Colonic mucosa (tissue), 4 donors: ENCODE results near the gene NLRC3. TPM values are rescaled to one million over a fixed set of nuclear protein-coding genes. Genes with fewer than 3 reads are reported as not detected.

Experiments
- DNase-seq: peaks from one replicate; pipeline ENCODE4 v3.0.0-alpha.2; 2020
- H3K27ac ChIP-seq: fragments of 200-600 bp; one replicate; pipeline ENCODE4 v1.8.0; 2021
- H3K27me3 ChIP-seq: fragments of 200-600 bp; one replicate; pipeline ENCODE4 v1.8.0; 2021
- H3K36me3 ChIP-seq: fragments of 200-600 bp; one replicate; pipeline ENCODE4 v1.8.0; 2021
- H3K4me1 ChIP-seq: fragments of 200-600 bp; one replicate; pipeline ENCODE4 v1.8.0; 2021; ENCODE audit warnings: mild to moderate bottlenecking
- H3K4me3 ChIP-seq: fragments of 200-600 bp; one replicate; pipeline ENCODE4 v1.8.0; 2021
- H3K9ac ChIP-seq, 2 donors: one replicate each; pipeline ENCODE4 v1.7.0; 2013; ENCODE audit warnings: control low read depth in 2 of 2, low read depth in 2 of 2, low read length in 2 of 2
- H3K9me3 ChIP-seq: fragments of 200-600 bp; one replicate; pipeline ENCODE4 v1.8.0; 2021
- CTCF ChIP-seq: fragments of 200-600 bp; IDR thresholded peaks from one replicate; pipeline ENCODE4 v1.8.0; 2022; ENCODE audit warnings: antibody characterized with exemption, mild to moderate bottlenecking
- intact Hi-C: fragments of 100-400 bp; cut with DNase I; formaldehyde crosslinking; loops from one replicate; pipeline ENCODE4 v1.14.1; 2022
- total RNA-seq, 2 donors: library from RNA; stranded (reverse); fragmentation: NEBNext Ultra II Directional in 1 of 2; extraction: Animal tissue kit (Norgen Biotek cat#: 25700) in 1 of 2; gene quantifications; one replicate each; pipeline ENCODE4 v1.2.1, GENCODE V29; 2021
- donor health status: healthy.
- donor health status: DM: no; HTN: no; CAD: no.
- donor health status: DM: no; HTN: no; CAD: no.

NLRC3 gene
- total RNA-seq, 2 donors from 2014 or later, result 0.93 to 2.0 TPM

- TF ChIP-seq CTCF, result no peak
- no peaks in the 10 kb centered on the region for H3K4me1 ChIP-seq
- H3K27ac ChIP-seq, result no peak overlapping the region
- intact Hi-C loops, result no loop called here
- no peaks in the 10 kb centered on the region for H3K9me3 ChIP-seq
- no peak overlapping the region for H3K9ac ChIP-seq
- H3K27me3 ChIP-seq, result no peaks in the 10 kb centered on the region
- DNase-seq, result no peak
- no peak overlapping the region for H3K4me3 ChIP-seq
- no peaks in the 10 kb centered on the region for H3K36me3 ChIP-seq
Observed at GRCh38 chr16:3608069-3608468, 30.9 kb upstream of the NLRC3 start.

GRCh38 chr16:3607634-3608033 is 30.4 kb upstream of the NLRC3 start:
- no peaks in the 10 kb centered on the region for H3K36me3 ChIP-seq
- no peaks in the 10 kb centered on the region for H3K27me3 ChIP-seq
- TF ChIP-seq CTCF, result no peak
- no peak overlapping the region for H3K4me3 ChIP-seq
- intact Hi-C loops, result no loop called here
- H3K27ac ChIP-seq, result no peak overlapping the region
- no peaks in the 10 kb centered on the region for H3K9me3 ChIP-seq
- no peak overlapping the region for H3K9ac ChIP-seq
- no peak for DNase-seq
- no peaks in the 10 kb centered on the region for H3K4me1 ChIP-seq

GRCh38 chr16:3607161-3607560 is 30.0 kb upstream of the NLRC3 start:
- TF ChIP-seq CTCF, result no peak
- no peak for DNase-seq
- no peaks in the 10 kb centered on the region for H3K27me3 ChIP-seq
- H3K36me3 ChIP-seq, result no peaks in the 10 kb centered on the region
- no peaks in the 10 kb centered on the region for H3K9me3 ChIP-seq
- intact Hi-C loops, result no loop called here
- no peaks in the 10 kb centered on the region for H3K4me1 ChIP-seq
- no peak overlapping the region for H3K27ac ChIP-seq
- no peak overlapping the region for H3K4me3 ChIP-seq
- H3K9ac ChIP-seq, result no peak overlapping the region

GRCh38 chr16:3606441-3606840 is 29.2 kb upstream of the NLRC3 start:
- no peak overlapping the region for H3K4me3 ChIP-seq
- no peak overlapping the region for H3K9ac ChIP-seq
- H3K27ac ChIP-seq, result no peak overlapping the region
- H3K27me3 ChIP-seq, result no peaks in the 10 kb centered on the region
- intact Hi-C loops, result no loop called here
- H3K36me3 ChIP-seq, result no peaks in the 10 kb centered on the region
- no peaks in the 10 kb centered on the region for H3K4me1 ChIP-seq
- no peak for DNase-seq
- H3K9me3 ChIP-seq, result no peaks in the 10 kb centered on the region
- no peak for TF ChIP-seq CTCF

- no peak overlapping the region for H3K9ac ChIP-seq
- H3K9me3 ChIP-seq, result no peaks in the 10 kb centered on the region
- intact Hi-C loops, result no loop called here
- no peak for DNase-seq
- no peak overlapping the region for H3K27ac ChIP-seq
- no peaks in the 10 kb centered on the region for H3K4me1 ChIP-seq
- no peaks in the 10 kb centered on the region for H3K27me3 ChIP-seq
- no peaks in the 10 kb centered on the region for H3K36me3 ChIP-seq
- H3K4me3 ChIP-seq, result no peak overlapping the region
- TF ChIP-seq CTCF, result no peak
Observed at GRCh38 chr16:3602320-3602653, 25.1 kb upstream of the NLRC3 start.
